Endothelial cell of umbilical vein (primary cell): ENCODE results near the gene GRID1.

ENCODE experiments used
- EZH2 ChIP-seq: IDR thresholded peaks from 2 replicates; pipeline ENCODE4 v1.6.1; 2012; ENCODE audit warnings: borderline replicate concordance, low read depth, mild to moderate bottlenecking, moderate library complexity, low read length, inconsistent platforms; ENCODE audit not compliant: severe bottlenecking
- MYC ChIP-seq: IDR thresholded peaks from one replicate; pipeline ENCODE4 v1.6.1; 2011; ENCODE audit warnings: mild to moderate bottlenecking, low read depth, low read length
- POLR2A ChIP-seq: IDR thresholded peaks from 2 replicates; pipeline ENCODE4 v1.6.1; 2012; ENCODE audit warnings: low read depth, mild to moderate bottlenecking, control low read depth, low read length
- POLR2AphosphoS5 ChIP-seq: IDR thresholded peaks from 2 replicates; pipeline ENCODE4 v1.6.1; 2012; ENCODE audit warnings: low read depth, mild to moderate bottlenecking, control low read depth, low read length, moderate library complexity; ENCODE audit not compliant: insufficient read depth
- TF ChIP-seq, protein P1 (sequence below), 2 donors: IDR thresholded peaks; 1 replicate in 1 of 2; 2 replicates in 1 of 2; pipeline ENCODE4 v1.5.1; 2011; ENCODE audit warnings: low read length in 2 of 2, mild to moderate bottlenecking in 2 of 2, moderate library complexity in 2 of 2, control low read depth in 1 of 2, inconsistent platforms in 1 of 2, low read depth in 1 of 2; ENCODE audit not compliant: insufficient read depth in 1 of 2; ENCODE audit errors: extremely low read depth in 1 of 2

DNA sequence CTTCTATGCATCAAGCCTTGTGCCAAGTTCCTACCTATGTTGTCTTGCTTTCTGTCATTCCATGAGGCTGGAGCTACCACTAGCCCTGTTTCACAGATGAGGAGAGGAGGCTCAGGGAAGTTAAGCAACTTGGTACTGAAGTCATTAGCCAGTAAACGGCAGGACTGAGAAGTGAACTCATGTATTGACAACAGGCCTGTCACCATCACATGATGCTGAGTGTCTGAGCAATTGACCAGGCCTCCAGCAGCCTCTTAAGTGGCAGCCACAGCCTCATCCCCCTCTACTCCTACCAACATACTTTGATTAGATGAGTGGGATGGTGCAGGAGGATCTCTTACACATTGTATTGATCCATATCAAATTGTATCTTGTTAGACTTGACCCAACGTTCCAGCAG lies 317.6 kb downstream of the GRID1 start:
- TF ChIP-seq EZH2, result no peak
- no peak for TF ChIP-seq POLR2AphosphoS5
- TF ChIP-seq MYC, result no peak
- TF ChIP-seq, protein P1, sequence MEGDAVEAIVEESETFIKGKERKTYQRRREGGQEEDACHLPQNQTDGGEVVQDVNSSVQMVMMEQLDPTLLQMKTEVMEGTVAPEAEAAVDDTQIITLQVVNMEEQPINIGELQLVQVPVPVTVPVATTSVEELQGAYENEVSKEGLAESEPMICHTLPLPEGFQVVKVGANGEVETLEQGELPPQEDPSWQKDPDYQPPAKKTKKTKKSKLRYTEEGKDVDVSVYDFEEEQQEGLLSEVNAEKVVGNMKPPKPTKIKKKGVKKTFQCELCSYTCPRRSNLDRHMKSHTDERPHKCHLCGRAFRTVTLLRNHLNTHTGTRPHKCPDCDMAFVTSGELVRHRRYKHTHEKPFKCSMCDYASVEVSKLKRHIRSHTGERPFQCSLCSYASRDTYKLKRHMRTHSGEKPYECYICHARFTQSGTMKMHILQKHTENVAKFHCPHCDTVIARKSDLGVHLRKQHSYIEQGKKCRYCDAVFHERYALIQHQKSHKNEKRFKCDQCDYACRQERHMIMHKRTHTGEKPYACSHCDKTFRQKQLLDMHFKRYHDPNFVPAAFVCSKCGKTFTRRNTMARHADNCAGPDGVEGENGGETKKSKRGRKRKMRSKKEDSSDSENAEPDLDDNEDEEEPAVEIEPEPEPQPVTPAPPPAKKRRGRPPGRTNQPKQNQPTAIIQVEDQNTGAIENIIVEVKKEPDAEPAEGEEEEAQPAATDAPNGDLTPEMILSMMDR (IDR thresholded peaks at IDR 0.05; ENCODE audit: extremely low read depth in 1 of 2, insufficient read depth in 1 of 2, low read depth in 1 of 2, low read length in 2 of 2), result no peak
- TF ChIP-seq POLR2A, result no peak
